ENCODE data around the gene TRPT1.
A peak's percentile ranks its signal among the peaks of the same experiment; 100 is the strongest.

The TRPT1 gene, protein sequence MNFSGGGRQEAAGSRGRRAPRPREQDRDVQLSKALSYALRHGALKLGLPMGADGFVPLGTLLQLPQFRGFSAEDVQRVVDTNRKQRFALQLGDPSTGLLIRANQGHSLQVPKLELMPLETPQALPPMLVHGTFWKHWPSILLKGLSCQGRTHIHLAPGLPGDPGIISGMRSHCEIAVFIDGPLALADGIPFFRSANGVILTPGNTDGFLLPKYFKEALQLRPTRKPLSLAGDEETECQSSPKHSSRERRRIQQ

DNA sequence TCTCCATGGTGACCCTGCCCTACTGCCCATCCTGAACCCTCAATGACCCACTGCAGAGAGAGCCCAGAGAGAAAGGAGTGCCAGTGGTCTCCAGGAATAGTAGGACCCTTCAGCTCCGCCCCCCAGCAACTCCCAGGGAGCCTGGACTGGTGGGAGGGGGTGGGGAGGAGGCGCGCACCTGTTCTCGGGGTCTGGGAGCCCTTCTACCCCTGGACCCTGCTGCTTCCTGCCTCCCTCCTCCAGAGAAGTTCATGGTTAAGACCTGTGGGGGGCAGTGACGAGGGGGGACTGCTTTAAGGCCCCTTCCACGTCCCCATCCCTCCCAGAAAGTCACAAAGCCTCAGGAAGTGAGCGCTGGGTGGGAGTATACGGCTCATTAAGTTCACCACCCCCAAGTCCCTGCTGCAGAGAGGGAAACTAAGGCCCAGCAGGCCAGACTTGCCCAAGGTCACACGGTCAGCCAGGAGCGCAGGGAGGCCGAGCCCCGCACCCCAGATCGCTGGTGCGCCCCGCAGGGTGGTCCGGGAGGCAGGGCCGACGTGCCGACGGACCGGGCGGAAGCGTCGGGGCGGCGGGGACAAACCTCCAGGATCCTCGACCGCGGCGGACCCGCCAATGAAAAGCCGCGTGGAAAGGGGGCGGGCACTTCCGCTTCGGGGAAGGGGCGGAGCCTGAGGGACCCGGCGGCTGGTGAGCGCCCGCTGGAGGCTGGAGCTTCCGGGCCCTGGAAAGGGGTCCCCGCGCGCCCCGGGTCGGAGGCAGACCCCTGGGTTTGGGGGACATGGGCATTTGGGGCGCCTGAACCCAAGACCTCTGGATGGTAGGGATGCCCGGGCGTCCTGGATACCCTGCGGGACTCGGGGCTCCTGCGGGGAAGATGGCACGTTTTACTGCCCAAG is at the start of gene TRPT1, which contains the start of gene NUDT22:
TSS of gene TRPT1 (minus strand) at position 579 of the 899 bp plus-strand sequence. CDS start at position 253, 326 bp downstream.
TSS of gene NUDT22 (plus strand) at position 667 of the 899 bp plus-strand sequence. CDS start 379 bp downstream, outside the sequence.
- peak; percentile 98 for DNase-seq

DNA sequence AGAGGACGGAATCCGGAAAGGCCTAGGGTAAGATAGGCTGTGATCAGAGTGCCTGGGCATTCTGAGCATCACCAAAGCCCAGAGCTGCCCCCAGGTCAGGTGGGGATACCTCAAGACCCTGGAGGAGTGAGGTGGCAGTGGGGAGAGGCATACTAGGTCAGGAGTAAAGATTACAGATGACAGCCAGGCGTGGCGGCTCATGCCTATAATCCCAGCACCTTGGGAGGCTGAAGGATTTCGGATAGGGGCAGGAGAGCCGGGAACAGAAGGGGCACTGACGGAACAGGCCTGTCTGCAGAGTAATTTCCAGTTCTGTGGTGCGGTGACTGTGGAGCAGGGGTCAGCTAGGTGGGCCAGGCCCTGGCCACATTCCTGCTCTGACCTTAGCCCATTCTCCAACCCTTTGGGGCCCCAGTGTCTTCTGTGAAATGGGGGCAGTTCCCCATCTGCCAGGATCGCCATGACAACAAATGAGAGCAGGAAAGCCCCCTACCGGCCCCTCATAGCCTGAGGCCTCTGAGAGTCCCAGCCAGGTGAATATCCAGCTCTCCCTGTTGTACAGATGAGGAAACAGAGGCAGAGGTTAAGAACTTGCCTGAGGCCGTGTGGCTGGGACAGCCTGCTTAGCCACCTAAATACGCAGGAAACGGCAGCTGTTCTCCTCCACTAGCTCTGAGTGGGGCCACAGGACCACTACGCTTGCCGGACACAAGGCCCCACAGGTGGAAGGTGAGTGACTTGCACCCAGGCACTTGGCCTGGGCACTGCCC is 49.2 kb upstream of the TRPT1 start:
- no peak for DNase-seq

DNA sequence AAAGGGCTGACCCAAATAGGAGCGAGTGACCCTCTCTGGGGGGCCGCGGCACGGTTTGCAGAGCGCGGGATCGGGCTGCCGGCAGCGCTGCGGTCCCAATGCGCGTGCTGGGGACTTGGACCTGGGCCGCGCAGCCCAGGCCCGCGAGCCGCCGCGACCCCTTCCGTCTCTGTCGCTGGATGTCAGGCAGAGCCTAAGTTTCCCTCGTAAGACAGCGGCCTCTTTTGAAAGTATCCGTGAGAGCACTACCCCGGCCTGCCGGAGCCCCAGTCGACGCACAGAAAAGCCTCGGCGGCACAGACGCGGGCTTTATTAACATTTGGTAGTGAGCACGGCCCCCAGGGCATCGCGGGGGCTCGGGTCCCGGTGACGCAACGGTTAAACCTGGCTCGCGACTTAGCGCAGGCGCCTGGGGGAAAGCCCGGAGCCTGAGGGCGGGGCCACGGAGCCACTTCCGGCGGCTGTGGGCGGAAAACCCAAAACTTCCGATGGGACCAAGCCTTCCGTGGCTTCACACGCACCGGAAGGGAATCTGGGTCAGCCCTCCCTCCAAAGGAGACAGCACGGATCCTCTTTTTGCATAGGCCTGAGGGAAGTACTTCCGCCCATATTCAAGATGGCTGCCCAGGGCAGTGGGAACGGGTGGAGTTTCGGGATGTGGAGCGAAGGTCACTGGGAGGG is 43.7 kb upstream of the TRPT1 start:
- peak; percentile 98 for DNase-seq

DNA sequence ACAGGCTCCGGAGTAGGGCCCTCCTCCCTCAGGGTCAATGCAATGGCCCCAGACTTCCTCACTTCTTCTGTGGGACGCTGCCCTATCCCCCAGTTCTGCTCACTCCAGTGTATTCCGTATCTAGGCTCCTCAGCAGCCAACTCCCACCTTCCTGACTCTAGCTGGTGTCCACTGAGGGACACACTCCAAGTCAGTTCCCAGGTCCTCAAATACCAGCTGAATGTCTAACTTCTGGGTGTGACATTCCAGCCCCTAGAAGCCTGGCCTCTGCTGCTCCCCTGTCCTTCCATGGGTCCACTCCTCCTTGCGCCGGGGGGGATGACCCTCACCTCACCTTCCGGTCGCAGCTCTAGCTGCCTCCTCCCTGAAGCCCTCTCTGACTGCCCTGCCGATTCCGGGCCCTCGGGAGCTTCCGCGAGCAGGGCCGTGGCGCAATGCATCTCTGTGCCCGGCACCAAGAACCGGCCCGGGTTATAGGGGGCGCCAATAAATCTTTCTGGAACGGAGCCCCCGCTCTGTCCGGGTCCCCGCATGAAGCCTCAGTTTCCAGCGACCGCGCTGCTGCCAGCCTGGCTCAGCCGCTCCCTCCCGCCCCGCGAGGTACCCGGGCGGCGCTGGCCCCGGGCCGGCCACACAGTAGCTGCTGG is 43.0 kb upstream of the TRPT1 start:
- peak; percentile 84 for DNase-seq

DNA sequence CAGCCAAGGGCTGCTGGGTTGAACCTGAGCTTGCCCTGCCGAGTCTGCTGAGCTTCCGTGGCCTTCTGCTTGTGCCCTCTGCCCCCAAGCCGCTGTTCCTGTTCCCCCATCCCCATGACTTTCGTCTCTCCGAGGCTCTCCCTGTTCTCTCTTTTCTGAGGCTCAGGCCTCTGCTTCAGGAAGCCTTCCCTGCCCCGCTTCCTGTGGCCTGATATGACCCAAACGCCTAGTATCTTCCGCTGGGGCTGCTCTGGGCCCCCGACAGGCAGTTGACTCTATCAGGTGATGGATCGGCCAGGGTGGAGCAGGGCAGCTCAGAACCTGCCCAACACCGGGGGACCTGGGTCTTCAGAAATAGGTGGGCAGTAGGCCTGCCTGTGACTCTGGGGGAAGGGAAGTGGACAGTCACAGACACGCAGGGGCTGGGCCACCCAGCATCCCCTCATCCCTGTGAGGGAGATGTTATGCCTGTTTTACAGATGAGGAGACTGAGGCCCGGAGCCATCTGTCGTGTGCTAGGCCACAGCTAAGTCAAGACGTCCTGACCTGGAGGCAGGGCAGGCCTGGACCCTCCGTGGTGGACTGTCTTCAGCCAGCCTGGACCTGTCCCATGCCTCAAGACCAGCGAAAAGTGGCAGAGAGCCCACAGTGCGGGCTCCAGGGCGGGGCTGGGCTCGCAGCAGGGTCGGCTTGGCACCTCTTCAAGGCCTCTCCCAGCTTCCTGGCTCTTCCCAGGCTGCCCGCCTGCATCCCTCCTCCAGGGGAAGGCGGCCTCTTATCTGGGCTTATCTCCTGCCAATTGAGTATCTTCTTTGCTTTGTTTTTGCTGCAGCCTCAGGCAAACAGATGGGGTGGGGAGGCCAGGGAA is 42.3 kb upstream of the TRPT1 start:
- DNase-seq, result no peak

DNA sequence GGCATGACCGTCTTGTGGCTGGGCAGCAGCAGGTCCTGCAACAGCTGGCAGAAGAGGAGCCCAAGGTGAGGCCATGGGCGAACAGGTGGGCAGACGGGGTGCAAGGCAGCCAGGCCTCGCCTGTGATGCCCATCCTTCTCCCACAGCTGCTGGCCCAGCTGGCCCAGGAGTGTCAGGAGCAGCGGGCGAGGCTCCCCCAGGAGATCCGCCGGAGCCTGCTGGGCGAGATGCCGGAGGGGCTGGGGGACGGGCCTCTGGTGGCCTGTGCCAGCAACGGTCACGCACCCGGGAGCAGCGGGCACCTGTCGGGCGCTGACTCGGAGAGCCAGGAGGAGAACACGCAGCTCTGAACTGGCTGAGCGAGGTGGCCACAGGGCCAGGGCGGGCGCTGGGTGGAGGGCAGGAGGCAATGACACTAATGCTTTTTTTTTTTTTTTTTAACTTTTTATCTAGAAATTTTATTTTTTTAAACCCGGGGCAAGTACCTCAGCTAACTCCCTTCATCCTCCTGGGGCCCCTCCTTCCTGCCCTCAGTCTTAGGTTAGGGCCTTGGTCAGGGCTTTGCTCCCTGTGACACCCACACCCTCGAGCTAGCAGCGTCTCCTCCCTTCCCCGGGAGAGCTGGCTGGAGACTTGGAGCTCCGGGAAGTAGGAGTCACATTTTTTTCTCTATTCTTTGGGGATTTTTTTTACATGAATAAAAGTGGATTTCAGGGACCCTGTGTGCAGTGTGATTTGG is 41.4 kb upstream of the TRPT1 start:
- no peak for DNase-seq

DNA sequence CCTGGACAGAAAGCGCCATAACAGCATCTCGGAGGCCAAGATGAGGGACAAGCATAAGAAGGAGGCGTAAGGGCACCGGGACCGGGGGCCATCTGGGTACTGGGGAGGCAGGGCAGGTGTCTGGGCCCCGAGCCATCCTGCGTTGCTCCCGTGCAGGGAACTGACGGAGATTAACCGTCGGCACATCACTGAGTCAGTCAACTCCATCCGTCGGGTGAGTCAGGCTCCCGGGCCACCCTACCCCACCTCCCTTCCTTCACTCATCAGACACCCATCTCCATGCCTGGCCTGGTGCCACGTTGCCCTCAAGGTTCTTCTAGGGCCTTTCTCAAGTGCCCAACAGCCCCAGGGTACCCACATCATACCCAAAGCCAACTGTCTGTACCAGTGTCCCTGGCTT is 40.4 kb upstream of the TRPT1 start:
- no peak for DNase-seq

DNA sequence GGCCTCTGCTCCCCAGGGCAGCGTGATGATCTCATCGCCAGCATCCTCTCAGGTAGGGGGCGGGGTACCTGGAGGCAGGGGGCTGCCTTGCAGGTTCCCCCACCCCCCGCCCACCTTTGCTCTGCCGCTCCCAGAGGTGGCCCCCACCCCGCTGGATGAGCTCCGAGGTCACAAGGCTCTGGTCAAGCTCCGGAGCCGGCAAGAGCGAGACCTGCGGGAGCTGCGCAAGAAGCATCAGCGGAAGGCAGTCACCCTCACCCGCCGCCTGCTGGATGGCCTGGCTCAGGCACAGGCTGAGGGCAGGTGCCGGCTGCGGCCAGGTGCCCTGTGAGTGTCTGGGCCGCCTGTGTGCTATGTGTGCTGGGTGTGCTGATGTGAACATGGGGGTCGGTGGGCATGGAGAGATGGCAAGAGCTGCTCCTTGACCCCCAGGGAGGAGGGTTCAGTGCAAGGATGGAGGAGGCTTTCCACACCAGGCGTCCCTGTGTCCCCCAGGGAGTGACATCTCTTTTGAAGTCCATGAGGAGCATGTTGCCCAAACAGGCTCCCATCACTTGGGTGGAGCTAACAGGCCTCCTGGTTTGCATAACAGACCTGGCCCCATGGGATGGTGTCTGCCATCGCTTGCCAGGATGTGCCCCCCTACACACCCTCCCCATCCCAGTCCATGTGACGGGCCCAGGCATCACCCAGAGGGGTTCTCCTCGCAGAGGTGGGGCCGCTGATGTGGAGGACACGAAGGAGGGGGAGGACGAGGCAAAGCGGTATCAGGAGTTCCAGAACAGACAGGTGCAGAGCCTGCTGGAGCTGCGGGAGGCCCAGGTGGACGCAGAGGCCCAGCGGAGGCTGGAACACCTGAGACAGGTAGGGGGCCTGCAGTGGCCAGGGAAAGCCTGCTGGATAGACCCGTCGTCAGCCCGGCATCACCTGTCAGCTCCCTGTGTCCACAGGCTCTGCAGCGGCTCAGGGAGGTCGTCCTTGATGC is 39.5 kb upstream of the TRPT1 start:
- DNase-seq, result no peak

DNA sequence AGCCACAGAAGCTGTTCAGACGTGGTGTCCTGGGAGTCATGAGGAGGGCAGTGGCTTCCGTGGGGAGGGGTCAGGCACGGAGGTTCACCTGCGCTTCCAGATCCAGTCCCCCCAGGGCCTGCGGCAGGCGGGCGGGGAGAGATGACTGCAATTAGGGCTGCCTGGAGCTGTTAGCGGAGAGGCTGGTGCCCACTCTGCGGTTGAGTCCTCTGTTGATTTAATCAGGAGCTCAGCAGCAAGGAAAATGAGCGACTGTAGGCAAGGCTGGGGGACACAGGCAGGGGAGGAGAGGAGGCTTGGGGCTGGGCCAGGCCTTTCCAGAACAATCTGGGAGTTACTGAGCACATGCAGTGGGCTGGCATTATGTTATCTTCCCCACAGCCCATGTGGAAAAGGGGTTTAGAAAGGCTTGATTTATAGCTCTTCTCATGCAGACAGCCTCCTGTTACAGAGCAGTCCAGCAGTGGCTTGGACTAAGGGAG is 38.4 kb upstream of the TRPT1 start:
- no peak for DNase-seq

DNA sequence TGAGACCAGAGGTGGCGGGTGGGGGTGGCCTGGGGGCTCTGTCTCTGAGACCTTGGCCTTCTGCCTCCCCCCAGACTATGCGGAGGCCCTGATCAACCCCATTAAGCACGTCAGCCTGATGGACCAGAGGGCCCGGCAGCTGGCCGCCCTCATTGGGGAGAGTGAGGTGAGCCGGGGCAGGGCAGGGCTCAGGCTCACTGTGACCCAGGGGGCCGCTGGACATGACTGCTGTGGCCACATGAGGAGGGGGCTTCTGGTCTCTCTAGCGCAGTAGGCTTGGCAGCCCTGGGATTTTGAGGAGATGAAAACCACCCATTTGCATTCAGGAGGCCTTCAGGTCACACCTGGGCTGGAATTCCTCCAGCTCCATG is 37.9 kb upstream of the TRPT1 start:
- DNase-seq, result no peak

DNA sequence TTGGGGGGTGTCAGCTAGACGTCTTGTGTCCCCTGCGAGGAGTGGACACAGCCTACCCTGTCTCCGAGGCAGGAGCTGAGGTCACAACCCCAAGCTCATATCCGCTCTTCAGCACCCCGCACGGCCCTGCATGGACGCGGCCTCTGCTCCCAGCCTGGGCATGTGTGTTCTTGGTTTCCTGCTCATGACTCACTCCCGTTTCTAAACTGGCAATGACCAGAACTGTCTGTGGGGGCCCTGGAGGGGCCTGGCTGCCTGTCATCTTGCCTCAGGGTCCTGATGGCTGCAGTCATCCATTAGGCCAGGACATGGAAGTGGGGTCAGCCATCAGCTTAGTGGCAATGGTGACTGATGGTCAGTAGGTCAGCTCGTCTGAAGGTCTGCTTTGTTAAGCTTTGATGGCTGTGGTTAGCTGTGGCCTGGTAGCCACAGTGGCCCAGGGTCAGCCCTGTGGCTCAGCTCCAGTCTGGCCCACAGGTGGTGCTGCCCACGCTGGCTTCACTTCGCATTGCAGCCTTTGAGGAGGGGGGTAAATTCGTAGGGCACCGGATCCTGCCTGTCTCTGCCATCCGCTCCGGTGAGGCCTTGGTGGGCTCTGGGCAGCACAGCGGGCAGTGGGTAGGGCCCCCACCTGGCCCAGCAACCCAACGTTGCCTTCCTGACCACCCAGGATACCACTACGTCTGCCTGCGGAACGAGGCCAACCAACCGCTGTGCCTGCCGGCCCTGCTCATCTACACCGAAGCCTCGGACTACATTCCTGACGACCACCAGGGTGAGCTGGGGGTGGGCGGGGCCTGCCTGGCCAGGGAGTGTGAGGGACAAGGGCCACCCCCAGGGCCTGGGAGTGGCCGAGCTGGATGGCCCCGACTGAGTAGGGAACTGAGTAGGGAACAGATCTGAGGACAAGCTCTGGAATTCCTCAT is 37.3 kb upstream of the TRPT1 start:
- DNase-seq, result no peak

DNA sequence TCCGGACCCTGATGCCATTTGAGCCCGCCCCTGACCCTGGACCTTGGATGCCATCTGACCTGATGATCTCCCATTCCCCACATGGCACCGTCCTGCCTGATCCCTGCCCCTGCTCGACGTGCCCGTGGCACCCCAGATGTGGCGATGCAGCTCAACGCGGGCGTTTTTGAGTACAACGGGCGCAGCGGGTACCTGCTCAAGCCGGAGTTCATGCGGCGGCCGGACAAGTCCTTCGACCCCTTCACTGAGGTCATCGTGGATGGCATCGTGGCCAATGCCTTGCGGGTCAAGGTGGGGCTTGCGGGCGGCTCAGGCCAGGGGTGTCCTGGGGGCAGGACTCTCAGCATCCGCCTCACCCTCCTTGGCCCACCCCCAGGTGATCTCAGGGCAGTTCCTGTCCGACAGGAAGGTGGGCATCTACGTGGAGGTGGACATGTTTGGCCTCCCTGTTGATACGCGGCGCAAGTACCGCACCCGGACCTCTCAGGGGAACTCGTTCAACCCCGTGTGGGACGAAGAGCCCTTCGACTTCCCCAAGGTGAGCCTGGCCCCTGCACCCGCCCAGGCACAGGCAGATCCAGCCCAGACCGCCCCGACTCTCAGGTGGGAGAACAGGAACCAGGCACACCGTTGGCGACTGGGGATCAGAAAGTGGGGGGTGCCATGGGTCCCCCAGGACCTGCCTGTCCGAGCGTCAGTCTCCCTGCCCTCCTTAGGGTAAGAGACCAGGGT is 36.5 kb upstream of the TRPT1 start:
- DNase-seq, result no peak

DNA sequence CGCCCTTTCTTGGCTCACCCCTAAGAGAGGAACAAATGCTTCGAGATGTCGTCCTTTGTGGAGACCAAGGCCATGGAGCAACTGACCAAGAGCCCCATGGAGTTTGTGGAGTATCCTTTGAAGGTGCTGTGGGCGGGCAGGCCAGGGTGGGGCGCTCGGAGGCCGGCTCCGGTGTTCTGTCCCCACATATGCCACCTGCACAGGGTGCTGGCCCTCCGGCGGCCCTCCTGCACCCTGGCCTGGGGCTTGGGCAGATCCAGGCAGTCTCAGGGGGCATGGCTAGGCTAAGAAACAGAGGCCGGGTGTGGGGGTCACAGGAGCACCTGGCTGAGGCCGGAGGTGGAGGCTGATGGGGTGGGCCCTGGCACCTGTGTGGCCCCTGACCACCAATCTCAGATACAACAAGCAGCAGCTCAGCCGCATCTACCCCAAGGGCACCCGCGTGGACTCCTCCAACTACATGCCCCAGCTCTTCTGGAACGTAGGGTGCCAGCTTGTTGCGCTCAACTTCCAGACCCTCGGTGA is 35.6 kb upstream of the TRPT1 start:
- no peak for DNase-seq

DNA sequence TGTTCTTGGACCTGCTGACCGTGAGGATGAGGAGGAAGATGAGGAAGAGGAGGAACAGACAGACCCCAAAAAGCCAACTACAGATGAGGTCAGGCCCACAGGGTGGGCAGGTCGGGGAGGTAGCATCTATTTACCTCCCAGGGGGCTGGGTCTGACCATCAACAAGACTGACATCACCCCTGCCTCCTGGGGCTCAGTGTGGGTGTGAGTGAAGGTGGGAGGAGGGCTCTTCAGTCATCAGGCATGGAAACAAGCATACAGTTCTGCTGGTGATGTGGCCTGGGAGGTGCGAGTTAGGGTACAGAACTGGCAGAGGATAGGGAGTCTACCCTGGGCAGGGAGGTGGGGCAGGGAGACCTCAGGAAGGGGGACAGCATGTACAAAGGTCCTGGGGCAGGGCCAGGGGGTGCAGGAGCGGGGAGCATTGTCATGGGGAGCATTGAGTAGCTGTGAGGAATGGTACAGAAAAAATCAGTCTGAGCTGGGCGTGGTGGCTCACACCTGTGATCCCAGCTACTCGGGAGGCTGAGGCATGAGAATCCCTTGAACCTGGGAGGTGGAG is 34.2 kb upstream of the TRPT1 start:
- DNase-seq, result no peak

DNA sequence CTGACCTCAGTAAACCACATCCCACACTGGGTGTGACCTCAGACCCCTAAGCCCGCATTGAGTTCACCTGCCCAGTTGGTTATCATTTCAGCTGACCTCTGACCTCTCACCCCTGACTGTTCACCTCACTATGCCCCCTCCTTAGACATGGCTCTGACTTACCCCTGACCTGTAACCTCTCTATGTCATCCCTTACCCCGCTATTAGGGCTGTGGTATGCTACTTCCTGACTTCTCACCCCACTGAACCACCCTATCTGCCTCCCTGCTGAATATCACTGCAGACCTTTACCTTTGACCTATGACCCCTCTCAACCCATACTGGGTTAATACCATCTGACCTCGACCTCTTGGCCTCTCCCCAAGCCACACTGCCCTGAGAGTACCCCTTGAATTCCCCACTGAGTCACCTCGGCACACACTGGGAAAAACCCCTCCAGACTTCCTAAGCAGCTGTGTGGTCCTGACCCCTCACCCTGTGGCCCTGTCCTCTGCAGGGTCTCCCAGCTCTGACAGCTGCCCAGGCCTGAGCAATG is 33.6 kb upstream of the TRPT1 start:
- DNase-seq, result no peak

DNA sequence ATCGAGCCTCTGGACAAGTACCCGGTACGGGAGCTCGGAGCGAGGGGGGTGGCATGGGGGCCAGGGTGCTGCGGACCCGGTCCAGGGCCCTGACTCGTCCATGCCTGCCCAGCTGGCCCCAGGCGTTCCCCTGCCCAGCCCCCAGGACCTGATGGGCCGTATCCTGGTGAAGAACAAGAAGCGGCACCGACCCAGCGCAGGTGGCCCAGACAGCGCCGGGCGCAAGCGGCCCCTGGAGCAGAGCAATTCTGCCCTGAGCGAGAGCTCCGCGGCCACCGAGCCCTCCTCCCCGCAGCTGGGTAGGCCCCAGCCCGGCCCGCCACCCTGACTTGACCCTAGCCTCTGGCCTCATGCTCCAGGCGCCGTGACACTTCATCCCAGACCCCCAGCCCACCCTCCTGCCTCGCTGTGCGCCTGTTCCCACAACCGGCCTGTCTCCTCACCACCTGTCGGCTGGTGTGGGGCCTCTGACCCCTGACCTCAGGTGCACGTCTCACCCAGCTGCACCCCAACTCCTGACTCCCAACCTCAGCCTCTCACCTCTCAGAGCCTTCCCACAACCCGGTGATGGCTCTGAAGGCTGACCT is 33.1 kb upstream of the TRPT1 start:
- DNase-seq, result no peak

All from activated CD8-positive, alpha-beta memory T cell treated with anti-CD3 and anti-CD28 coated beads, Interleukin-2, amount 50 U/mL, for 48 hours (primary cell).